Daoy (cell line): ENCODE measurements around the gene ENOX1. TPM values are rescaled to one million over a fixed set of nuclear protein-coding genes. Genes with fewer than 3 reads are reported as not detected.
A peak's percentile ranks its signal among the peaks of the same experiment; 100 is the strongest.
"Not testable (repeated sequence)": the region's sequence is repeated elsewhere in the genome, so short reads cannot be mapped to it uniquely, and the experiment has no call there.

ENCODE experiments used
- DNase-seq: peaks from one replicate; pipeline ENCODE4 v3.0.0-alpha.2; 2015; ENCODE audit warnings: low read depth
- total RNA-seq: library from RNA; depleted of rRNA; stranded (reverse); fragments of >200 nt; shearing (Covaris generic); gene quantifications from 2 replicates; pipeline ENCODE4 v1.2.3, GENCODE V29; 2014

The ENOX1 gene
- total RNA-seq, 1 experiment from 2014 or later, result 0.69 TPM

DNA sequence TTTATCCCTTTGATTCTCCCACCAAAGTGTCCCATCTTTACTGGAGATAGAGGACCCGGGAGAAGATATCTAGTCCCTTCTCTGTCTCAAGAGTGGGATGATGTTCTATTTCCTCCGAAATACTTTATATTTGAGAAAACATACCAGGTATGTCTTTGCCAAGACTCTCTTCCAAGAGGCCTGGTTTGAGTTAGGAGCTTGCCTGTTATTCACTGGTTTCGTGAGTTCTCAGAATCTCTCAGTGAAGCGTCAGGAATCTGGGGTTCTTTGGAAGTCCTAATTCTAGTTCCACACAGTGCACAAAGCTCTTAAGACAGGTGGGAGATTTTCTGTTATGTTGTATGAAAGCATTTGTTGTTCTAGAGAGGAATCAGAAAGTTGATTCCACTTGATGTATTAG, 581.4 kb downstream of the ENOX1 start:
- DNase-seq, result no peak

DNA sequence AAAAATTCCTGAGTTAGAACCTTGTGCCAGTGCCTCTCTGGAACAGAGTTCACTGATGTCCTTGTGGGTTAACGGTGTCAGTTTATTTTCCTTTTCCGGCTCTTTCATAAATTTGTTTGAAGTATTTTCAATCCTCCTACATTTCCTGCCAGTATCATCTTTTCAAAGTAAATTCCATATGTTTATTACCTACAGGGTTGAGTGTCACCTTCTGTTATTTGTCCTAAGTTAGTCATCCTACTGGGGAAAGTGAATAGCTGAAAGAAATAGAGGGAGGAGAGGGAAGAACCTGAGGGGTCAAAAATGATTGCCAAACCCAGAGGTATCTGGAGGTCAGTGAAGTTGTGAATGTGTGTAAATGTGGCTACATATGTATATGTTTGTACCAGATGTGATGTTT, 582.2 kb downstream of the ENOX1 start:
- DNase-seq, result no peak

DNA sequence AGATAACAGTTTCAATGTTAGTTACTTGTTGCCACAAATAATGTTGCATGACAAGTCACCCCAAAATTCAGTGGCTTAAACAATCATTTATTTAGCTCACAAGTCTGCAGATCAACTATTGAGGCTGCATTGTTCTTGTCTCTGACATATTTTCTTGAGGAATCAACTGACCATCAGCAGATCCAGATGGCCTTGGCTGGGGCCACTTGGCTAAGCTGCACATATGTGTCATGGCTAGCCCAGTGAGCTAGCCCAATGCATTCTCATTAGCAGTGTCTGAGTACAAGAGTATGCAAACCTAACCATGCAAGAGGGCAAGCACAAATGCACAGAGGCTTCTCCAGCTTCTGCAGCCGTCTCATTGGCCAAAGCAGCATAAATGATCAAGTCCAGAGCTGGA, 583.0 kb downstream of the ENOX1 start:
- no peak for DNase-seq

- DNase-seq, result no peak
Observed at GRCh38 chr13:43200736-43201135, 586.0 kb downstream of the ENOX1 start.

DNA sequence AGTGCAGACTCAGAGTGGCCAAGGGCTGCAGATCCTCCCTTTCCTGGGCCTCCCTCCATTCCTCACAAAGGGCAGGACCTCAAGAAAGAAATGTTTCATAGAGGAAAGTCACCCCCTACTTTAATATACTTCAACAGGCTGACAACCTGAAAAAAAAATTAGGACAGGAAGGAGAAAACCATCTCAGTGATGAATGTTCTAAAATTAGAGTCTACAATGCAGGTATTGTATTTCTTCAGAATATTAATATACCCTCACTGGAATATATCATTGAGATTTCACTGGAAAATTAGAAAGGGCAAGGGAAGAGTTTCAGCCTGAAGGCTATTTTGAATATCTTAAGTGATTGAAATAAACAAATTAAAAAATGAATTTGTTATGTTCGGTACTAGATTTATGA, 586.5 kb downstream of the ENOX1 start:
- no peak for DNase-seq

DNA sequence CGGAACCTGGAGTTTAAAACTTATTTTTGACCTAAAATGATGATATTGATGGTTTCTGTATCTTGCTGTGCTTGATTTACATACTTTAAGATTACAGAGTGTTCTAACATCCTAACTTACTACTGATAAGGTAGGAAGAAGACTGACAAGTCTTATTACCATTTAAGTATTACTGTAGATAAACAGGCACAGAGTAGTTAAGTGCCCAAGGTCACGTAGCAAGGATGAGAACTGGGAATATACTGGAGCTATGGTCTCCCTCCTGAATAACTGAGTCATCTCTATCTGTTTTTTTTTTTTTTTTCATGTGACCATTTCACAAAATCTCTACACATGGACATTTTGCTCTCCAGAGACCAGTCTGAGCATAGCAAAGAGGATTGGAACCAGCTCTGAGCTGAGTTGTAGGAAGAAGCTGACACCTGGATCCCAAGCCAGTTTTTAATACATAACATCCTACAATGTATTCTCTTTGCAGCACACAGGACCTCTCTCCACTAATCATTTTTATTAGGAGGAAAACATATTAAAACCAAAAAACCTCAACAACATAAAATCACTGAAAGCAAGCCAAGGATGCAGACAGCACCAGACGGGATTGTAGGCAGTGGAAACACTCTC, 589.9 kb downstream of the ENOX1 start:
- no peak for DNase-seq

DNA sequence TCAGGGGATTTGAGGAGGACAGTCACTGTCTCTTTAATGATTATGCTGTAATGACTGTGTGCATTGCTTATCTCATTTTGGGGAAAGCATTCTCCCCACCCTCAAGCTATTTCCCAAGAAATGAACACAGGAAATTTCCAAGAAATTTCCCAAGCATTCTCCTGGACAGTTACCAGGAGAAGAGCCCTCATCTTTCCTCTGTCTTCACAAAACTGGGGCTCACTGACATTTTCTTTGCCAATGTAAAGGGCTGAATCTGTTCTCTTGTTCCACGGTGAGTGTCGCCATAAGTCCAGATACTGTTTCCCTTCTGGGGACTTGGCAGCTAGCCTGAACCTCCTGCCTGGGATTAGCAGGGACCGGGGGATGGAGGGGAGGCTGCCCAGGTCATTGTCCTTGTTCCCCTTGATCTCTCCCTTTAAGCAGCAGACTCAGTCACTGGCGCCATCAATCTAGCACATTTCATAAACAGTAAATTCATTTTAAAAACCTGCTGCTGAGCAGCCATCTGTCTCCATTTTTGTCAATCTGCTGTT, 590.6 kb downstream of the ENOX1 start:
- DNase-seq, result peak; percentile 5

- no peak for DNase-seq
Observed at GRCh38 chr13:43195551-43195950, 591.2 kb downstream of the ENOX1 start.

GRCh38 chr13:43195112-43195511, 591.7 kb downstream of the ENOX1 start:
- DNase-seq, result no peak

DNA sequence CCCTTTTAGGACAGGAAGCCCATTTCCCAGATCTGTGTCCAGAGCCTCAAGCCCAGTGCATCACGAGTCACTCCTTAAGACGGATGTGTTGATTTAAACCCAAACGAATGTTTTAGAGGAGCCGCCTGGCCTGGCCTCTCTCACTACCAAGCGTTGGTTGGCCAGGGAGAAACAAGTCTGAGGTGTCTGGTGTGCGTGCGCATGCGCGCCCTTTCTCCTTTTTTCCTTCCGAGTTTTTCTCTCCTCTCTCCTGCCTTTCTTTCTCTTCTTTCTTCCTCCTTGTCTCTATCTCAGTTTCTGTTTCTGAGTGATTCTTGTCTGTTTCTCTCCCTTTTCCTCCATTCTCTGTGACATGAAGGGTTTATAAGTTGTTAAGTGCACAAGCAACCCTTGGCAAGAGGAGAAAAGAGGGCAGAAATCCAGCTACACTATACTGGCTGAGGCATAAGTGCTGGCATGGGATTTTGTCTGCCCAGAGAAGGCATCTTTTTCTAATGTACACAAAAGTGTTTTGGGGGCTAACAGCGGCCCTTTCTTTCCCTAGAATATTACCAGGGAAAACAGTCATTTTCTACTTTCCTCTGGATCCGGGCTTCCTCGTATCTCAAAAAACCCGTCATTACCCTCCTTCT, 592.9 kb downstream of the ENOX1 start:
- no peak for DNase-seq

- DNase-seq, result no peak
Observed at GRCh38 chr13:43191546-43191945, 595.2 kb downstream of the ENOX1 start.

- no peak for DNase-seq
Observed at GRCh38 chr13:43185226-43185625, 601.5 kb downstream of the ENOX1 start.

- DNase-seq, result no peak
Observed at GRCh38 chr13:43180837-43181236, 605.9 kb downstream of the ENOX1 start.

DNA sequence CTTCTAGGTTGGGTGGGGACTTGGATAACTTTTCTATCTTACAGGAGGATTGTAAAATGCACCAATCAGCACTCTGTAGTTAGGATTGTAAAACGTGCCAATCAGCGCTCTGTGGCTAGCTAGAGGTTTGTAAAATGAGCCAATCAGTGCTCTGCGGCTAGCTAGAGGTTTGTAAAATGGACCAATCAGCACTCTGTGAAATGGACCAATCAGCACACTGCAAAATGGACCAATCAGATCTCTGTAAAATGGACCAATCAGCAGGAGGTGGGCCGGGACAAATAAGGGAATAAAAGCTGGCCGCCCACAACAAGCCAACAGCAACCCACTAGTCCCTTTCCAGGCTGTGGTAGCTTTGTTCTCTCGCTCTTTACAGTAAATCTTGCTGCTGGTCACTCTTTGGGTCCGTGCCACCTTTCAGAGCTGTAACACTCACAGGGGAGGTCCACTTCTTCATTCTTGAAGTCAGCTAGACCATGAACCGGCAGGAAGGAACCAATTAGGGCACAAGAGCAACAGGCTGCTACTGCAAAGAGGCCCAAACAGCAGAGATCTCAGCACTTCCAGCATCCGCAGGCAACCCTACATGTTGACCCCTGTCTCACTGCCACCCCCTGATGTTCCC, 606.6 kb downstream of the ENOX1 start:
- DNase-seq, result no peak

GRCh38 chr13:43171489-43171888, 615.3 kb downstream of the ENOX1 start:
- no peak for DNase-seq

DNA sequence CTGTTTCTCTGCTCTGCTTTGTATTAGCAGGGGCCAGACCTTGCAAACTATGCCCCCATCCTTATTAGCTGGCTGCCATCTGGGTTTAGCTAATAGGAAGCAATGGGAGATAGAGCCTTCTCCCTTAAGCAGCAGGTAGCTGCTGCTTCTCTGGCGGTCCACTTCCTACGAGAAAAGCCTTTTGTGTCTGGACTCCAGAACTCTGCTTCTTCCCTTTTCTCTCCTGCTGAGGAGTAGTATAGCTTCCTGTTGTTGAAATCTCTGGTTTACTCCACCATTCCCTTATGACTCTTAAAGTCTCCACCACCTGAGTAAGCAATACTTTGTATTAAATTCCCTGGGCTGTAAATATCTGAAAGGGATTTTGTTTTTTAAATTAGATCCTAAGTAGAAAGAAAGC, 616.3 kb downstream of the ENOX1 start:
- no peak for DNase-seq

GRCh38 chr13:43168434-43168833, 618.3 kb downstream of the ENOX1 start:
- DNase-seq, result not testable (repeated sequence)

- DNase-seq, result no peak
Observed at GRCh38 chr13:43167731-43168130, 619.0 kb downstream of the ENOX1 start.

DNA sequence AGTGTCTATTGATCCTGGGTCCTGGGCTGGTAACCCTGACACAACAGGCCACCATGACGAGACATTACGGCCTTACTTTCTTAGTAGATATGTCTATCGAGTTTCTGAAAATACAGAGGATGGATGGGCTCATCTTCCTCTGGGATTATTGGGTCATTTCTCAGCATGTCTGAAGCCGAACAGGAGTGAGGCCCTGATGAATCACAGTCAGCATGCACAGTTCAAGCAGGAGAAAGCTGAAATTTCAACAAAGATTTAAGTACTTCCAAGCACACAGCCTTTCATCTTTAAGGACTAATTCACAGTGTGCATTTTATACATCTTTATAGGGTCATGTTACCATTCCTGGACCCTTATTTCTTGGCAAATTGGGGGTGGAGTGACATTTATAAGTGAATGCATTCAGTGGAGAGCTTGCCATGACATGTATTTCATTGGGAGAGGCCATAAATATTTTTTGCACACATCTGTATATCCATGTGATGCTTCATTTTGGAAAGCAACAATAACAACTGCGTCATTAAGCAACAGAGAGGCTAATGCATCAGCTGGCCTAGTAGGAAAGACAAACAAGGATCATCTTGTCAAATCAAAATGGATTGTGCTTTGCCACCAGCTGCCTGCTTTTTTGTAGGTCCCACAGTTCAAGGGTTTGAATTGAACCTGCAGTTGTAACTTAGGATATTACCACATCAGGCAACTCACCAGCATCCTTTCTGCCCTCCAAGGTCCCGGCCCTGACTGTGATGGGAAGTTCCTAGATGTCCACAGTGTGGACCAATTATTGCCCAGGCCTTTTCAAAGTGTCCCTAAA, 619.9 kb downstream of the ENOX1 start:
- DNase-seq, result no peak
